Stimulated activated CD4-positive, alpha-beta T cell treated with anti-CD3 and anti-CD28 coated beads, Interleukin-1b, Interleukin-23, amount 100 ng/mL, for 24 hours (primary cell): Measurements from ENCODE around the gene NUP210L.

Source experiments
- DNase-seq, 4 experiments: peaks; one replicate each; pipeline ENCODE4 v3.0.0-alpha.2; 2020; ENCODE audit warnings: low read depth in 4 of 4, low spot score in 1 of 4

The NUP210L gene

GRCh38 chr1:154154534-154155191 is at the start of gene NUP210L:
Gene NUP210L (minus strand): TSS chr1:154155073.
- no peak for DNase-seq

- DNase-seq = no peak
These were observed 44.6 kb upstream of the NUP210L start for GRCh38 chr1:154199563-154199879.

GRCh38 chr1:154198756-154199562 is 44.1 kb upstream of the NUP210L start:
- DNase-seq = no peak

- no peak for DNase-seq
These were observed 38.9 kb upstream of the NUP210L start for GRCh38 chr1:154193821-154194220.

GRCh38 chr1:154192476-154192875 is 37.6 kb upstream of the NUP210L start:
- DNase-seq = no peak

GRCh38 chr1:154191990-154192461 is 37.2 kb upstream of the NUP210L start, which contains the start of gene TPM3:
Gene TPM3 (minus strand): TSS chr1:154192100. CDS start chr1:154192018, 82 bp downstream.
- no peak for DNase-seq

GRCh38 chr1:154190550-154190949 is 35.7 kb upstream of the NUP210L start:
- no peak for DNase-seq

GRCh38 chr1:154186852-154187501 is 32.1 kb upstream of the NUP210L start:
- no peak for DNase-seq

GRCh38 chr1:154186177-154186576 is 31.3 kb upstream of the NUP210L start:
- DNase-seq = peak in 3 of 4 experiments; percentile 44 to 55 (median 53)

GRCh38 chr1:154183046-154183915 is 28.4 kb upstream of the NUP210L start:
- peak; percentile 88 to 95 (median 93) for DNase-seq

- DNase-seq = peak in 3 of 4 experiments; percentile 27 to 75 (median 64)
These were observed 27.6 kb upstream of the NUP210L start for GRCh38 chr1:154182344-154183045.

- no peak for DNase-seq
These were observed 27.1 kb upstream of the NUP210L start for GRCh38 chr1:154181944-154182343.

- DNase-seq = no peak
These were observed 25.2 kb upstream of the NUP210L start for GRCh38 chr1:154179946-154180687.

GRCh38 chr1:154178911-154179811 is 24.3 kb upstream of the NUP210L start:
- no peak for DNase-seq

GRCh38 chr1:154178013-154178412 is 23.1 kb upstream of the NUP210L start:
- no peak for DNase-seq

- DNase-seq = no peak
These were observed 21.5 kb upstream of the NUP210L start for GRCh38 chr1:154176337-154176736.

- no peak for DNase-seq
These were observed 19.8 kb upstream of the NUP210L start for GRCh38 chr1:154174654-154175053.

GRCh38 chr1:154171880-154172279 is 17.0 kb upstream of the NUP210L start:
- DNase-seq = no peak

GRCh38 chr1:154171223-154171583 is 16.3 kb upstream of the NUP210L start:
- no peak for DNase-seq
